ENCODE measurements around the gene ATG14. TPM values are rescaled to one million over a fixed set of nuclear protein-coding genes. Genes with fewer than 3 reads are reported as not detected.

Gene ATG14
- total RNA-seq, 1 experiment from 2014 or later: 13.6 TPM

GRCh38 chr14:55317542-55318306 is 93.9 kb downstream of the ATG14 start:
- Histone ChIP-seq H3K9me3 (ENCODE audit: insufficient read depth, low read depth) (peaks cover 5% of the 10 kb centered on the region; the same call in 1 of the 2 replicates), H3K36me3 (ENCODE audit: low read depth) (peaks cover 23% of the 10 kb centered on the region), H2AFZ (no peak overlapping the region), H3F3A (ENCODE audit: insufficient read depth, low read depth) (no peaks in the 10 kb centered on the region; the same call in 1 of the 2 replicates), H3K4me1 (replicated peaks; ENCODE audit: insufficient read depth) (no peaks in the 10 kb centered on the region), H3K9me2 (ENCODE audit: insufficient read depth) (no peaks in the 10 kb centered on the region), H4K20me1 (ENCODE audit: insufficient read depth) (no peaks in the 10 kb centered on the region), H3K4me2 (no peak overlapping the region), H3K4me3 (no peak overlapping the region), H3K27ac (no peak overlapping the region), H3K79me2 (ENCODE audit: low read depth) (peaks cover 4% of the 10 kb centered on the region; the same call in 1 of the 2 replicates), H3K27me3 (ENCODE audit: insufficient read depth, low read depth) (no peaks in the 10 kb centered on the region)
- BruUV-seq (replicated peaks): no TSS peak
- no peak for DNase-seq
- ChIA-PET POLR2A (ENCODE audit: unreplicated experiment) (interaction anchor here (0.6 kb wide), 2 partner anchors 16 to 310 kb away, joined by 5 to 16 read pairs; no protein-coding TSS in a partner anchor), CTCF (no interaction called here)
- TF ChIP-seq, protein P1, sequence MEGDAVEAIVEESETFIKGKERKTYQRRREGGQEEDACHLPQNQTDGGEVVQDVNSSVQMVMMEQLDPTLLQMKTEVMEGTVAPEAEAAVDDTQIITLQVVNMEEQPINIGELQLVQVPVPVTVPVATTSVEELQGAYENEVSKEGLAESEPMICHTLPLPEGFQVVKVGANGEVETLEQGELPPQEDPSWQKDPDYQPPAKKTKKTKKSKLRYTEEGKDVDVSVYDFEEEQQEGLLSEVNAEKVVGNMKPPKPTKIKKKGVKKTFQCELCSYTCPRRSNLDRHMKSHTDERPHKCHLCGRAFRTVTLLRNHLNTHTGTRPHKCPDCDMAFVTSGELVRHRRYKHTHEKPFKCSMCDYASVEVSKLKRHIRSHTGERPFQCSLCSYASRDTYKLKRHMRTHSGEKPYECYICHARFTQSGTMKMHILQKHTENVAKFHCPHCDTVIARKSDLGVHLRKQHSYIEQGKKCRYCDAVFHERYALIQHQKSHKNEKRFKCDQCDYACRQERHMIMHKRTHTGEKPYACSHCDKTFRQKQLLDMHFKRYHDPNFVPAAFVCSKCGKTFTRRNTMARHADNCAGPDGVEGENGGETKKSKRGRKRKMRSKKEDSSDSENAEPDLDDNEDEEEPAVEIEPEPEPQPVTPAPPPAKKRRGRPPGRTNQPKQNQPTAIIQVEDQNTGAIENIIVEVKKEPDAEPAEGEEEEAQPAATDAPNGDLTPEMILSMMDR (conservative IDR thresholded peaks at IDR 0.05): no peak
- TF ChIP-seq EZH2 (IDR thresholded peaks at IDR 0.05; ENCODE audit: low read depth): no peak
- intact Hi-C loops (cut with micrococcal nuclease; ENCODE audit: unreplicated experiment): no loop called here

DNA sequence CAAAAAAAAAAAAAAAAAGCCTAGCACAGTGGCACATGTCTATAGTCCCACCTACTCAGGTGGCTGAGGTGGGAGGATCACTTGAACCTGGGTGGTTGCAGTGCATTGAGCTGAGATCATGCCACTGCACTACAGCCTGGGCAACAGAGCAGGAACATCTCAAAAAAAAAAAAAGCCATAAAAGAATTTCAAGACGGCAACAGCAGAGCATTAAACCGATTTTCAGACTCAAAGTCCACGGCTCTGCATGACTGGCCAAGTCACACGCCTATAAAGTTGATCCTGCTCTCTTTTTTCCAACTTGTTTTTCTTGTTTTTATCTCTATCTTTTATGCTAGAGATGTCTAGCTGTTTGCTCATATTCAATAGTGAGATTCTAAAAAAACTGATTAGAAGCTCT is 95.1 kb downstream of the ATG14 start:
- Histone ChIP-seq H3K4me1 (replicated peaks; ENCODE audit: insufficient read depth) (no peaks in the 10 kb centered on the region), H2AFZ (no peak overlapping the region), H3K9me2 (ENCODE audit: insufficient read depth) (no peaks in the 10 kb centered on the region), H3F3A (ENCODE audit: insufficient read depth, low read depth) (no peaks in the 10 kb centered on the region; the same call in 1 of the 2 replicates), H3K79me2 (ENCODE audit: low read depth) (peaks cover 4% of the 10 kb centered on the region; the same call in 1 of the 2 replicates), H3K4me3 (no peak overlapping the region), H3K4me2 (no peak overlapping the region), H3K36me3 (ENCODE audit: low read depth) (peaks cover 30% of the 10 kb centered on the region), H4K20me1 (ENCODE audit: insufficient read depth) (no peaks in the 10 kb centered on the region), H3K27ac (no peak overlapping the region), H3K9me3 (ENCODE audit: insufficient read depth, low read depth) (peaks cover 17% of the 10 kb centered on the region), H3K27me3 (ENCODE audit: insufficient read depth, low read depth) (no peaks in the 10 kb centered on the region)
- CTCF ChIA-PET: no interaction called here
- intact Hi-C loops (cut with micrococcal nuclease; ENCODE audit: unreplicated experiment): no loop called here
- TF ChIP-seq EZH2 (IDR thresholded peaks at IDR 0.05; ENCODE audit: low read depth): no peak
- TF ChIP-seq, protein P1 (conservative IDR thresholded peaks at IDR 0.05): no peak
- POLR2A ChIA-PET (ENCODE audit: unreplicated experiment): interaction anchor here (0.7 kb wide), 1 partner anchor 24 kb away, joined by 4 read pairs; no protein-coding TSS in a partner anchor
- BruUV-seq (replicated peaks): no TSS peak
- no peak for DNase-seq

Other genes with a start within 250 kb of the ATG14 start
- gene DLGAP5, start 220.2 kb downstream of the ATG14 start, total RNA-seq (2021): 51.7 and 80.0 TPM in 2 replicates
- gene FBXO34, start 140.4 kb downstream of the ATG14 start, total RNA-seq (2021): 32.8 and 33.1 TPM in 2 replicates
- gene TBPL2, start 28.8 kb upstream of the ATG14 start, total RNA-seq (2021): not detected in 2 replicates
- gene KTN1, start 168.4 kb upstream of the ATG14 start, total RNA-seq (2021): 188 and 250 TPM in 2 replicates